K562 (cell line): Measurements from ENCODE around the gene MEOX1.

Experiments
- MXI1 ChIP-seq: IDR thresholded peaks from 2 replicates; pipeline ENCODE4 v1.6.1; 2011; ENCODE audit warnings: low read depth, mild to moderate bottlenecking, improper control_type of control experiment, low read length
- ZNF354B ChIP-seq: fragments of 250-450 bp; sonication (Bioruptor Pico); IDR thresholded peaks from 2 replicates; pipeline ENCODE4 v1.4.0; 2020

DNA sequence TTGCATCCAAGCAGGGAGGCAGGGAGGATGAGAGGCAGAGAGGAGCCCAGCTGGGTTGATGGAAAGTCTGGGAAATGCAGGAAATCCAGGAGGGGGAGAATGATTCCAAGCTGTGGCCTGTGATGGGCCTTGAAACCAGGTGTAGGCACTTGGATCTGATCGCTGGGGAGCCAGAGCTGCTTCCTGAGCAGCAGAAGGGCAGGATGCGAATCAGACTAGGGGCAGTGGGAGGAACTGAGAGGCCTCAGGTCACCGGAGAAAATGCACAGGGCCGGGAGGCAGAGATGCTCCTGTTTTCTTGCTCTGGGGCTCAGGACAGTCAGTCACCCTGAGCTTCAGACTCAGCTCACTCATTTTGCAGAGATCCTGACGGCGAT lies 29.6 kb upstream of the MEOX1 start:
- TF ChIP-seq ZNF354B (CRISPR knock-in tag) (no peak), MXI1 (no peak)
